Activated CD4-positive, alpha-beta memory T cell treated with anti-CD3 and anti-CD28 coated beads, Interleukin-2, amount 10 ng/mL, durations not matched to agents 7 days and 5 days (primary cell): ENCODE data around the gene CCR5AS.
"Not testable (repeated sequence)": the region's sequence is repeated elsewhere in the genome, so short reads cannot be mapped to it uniquely, and the experiment has no call there.

Experiments
- CTCF ChIA-PET: fragments of 350-600 bp; sonication (Branson Sonifier 250); formaldehyde crosslinking; loops from one replicate; lab custom pipeline; 2021; ENCODE audit warnings: antibody characterized with exemption, inconsistent platforms; lab: Charles Lee
- POLR2A ChIA-PET: fragments of 350-600 bp; sonication (Branson Sonifier 250); formaldehyde crosslinking; loops from one replicate; lab custom pipeline; 2021; ENCODE audit warnings: antibody characterized with exemption; lab: Charles Lee
- DNase-seq: peaks from one replicate; pipeline ENCODE4 v3.0.0-alpha.2; 2020
- H3K27ac Mint-ChIP-seq: one replicate; pipeline ENCODE4 v1.8.0; 2021; ENCODE audit warnings: mild to moderate bottlenecking, mixed read lengths
- H3K27me3 Mint-ChIP-seq: one replicate; pipeline ENCODE4 v1.8.0; 2021; ENCODE audit warnings: mixed read lengths
- H3K36me3 Mint-ChIP-seq: one replicate; pipeline ENCODE4 v1.8.0; 2021; ENCODE audit warnings: low read depth, mixed read lengths
- H3K4me1 Mint-ChIP-seq: one replicate; pipeline ENCODE4 v1.8.0; 2021; ENCODE audit warnings: mixed read lengths
- H3K4me3 Mint-ChIP-seq: one replicate; pipeline ENCODE4 v1.8.0; 2021; ENCODE audit warnings: mild to moderate bottlenecking, mixed read lengths
- H3K9me3 Mint-ChIP-seq: one replicate; pipeline ENCODE4 v1.8.0; 2021; ENCODE audit warnings: mixed read lengths

Gene CCR5AS

GRCh38 chr3:46440531-46441294 is 33.8 kb upstream of the CCR5AS start:
- no peaks in the 10 kb centered on the region for H3K27me3 Mint-ChIP-seq
- CTCF ChIA-PET, result no interaction called here
- DNase-seq, result peak; percentile 63
- no peaks in the 10 kb centered on the region for H3K9me3 Mint-ChIP-seq
- H3K4me1 Mint-ChIP-seq, result peaks cover 32% of the 10 kb centered on the region
- H3K36me3 Mint-ChIP-seq, result no peaks in the 10 kb centered on the region
- POLR2A ChIA-PET, result no interaction called here
- H3K4me3 Mint-ChIP-seq, result no peak overlapping the region
- no peak overlapping the region for H3K27ac Mint-ChIP-seq

GRCh38 chr3:46438831-46439230 is 32.0 kb upstream of the CCR5AS start:
- H3K4me3 Mint-ChIP-seq, result no peak overlapping the region
- H3K9me3 Mint-ChIP-seq, result no peaks in the 10 kb centered on the region
- H3K4me1 Mint-ChIP-seq, result peaks cover 23% of the 10 kb centered on the region
- POLR2A ChIA-PET, result no interaction called here
- no peak overlapping the region for H3K27ac Mint-ChIP-seq
- no peak for DNase-seq
- no peaks in the 10 kb centered on the region for H3K36me3 Mint-ChIP-seq
- CTCF ChIA-PET, result no interaction called here
- peaks cover 1% of the 10 kb centered on the region for H3K27me3 Mint-ChIP-seq

GRCh38 chr3:46435081-46435726 is 28.3 kb upstream of the CCR5AS start:
- ChIA-PET POLR2A (no interaction called here), CTCF (no interaction called here)
- no peak for DNase-seq
- Mint-ChIP-seq H3K27me3 (peaks cover 4% of the 10 kb centered on the region), H3K4me1 (peaks cover 15% of the 10 kb centered on the region), H3K4me3 (no peak overlapping the region), H3K27ac (no peak overlapping the region), H3K9me3 (peaks cover 7% of the 10 kb centered on the region), H3K36me3 (peaks cover 4% of the 10 kb centered on the region)

GRCh38 chr3:46433841-46434240 is 27.0 kb upstream of the CCR5AS start:
- H3K36me3 Mint-ChIP-seq, result peaks cover 4% of the 10 kb centered on the region
- no peak overlapping the region for H3K27ac Mint-ChIP-seq
- no peak overlapping the region for H3K4me3 Mint-ChIP-seq
- peaks cover 7% of the 10 kb centered on the region for H3K9me3 Mint-ChIP-seq
- ChIA-PET CTCF (no interaction called here), POLR2A (no interaction called here)
- H3K27me3 Mint-ChIP-seq, result peaks cover 4% of the 10 kb centered on the region
- peaks cover 12% of the 10 kb centered on the region for H3K4me1 Mint-ChIP-seq
- DNase-seq, result no peak

- CTCF ChIA-PET, H3K27me3 Mint-ChIP-seq, H3K27ac Mint-ChIP-seq, DNase-seq, H3K4me3 Mint-ChIP-seq, H3K9me3 Mint-ChIP-seq, POLR2A ChIA-PET, H3K36me3 Mint-ChIP-seq: not testable (repeated sequence)
- H3K4me1 Mint-ChIP-seq, result peaks cover 12% of the 10 kb centered on the region
Observed at GRCh38 chr3:46433118-46433517, 26.3 kb upstream of the CCR5AS start.

GRCh38 chr3:46431905-46432304 is 25.0 kb upstream of the CCR5AS start:
- POLR2A ChIA-PET, result interaction anchor here (1.3 kb wide), 1 partner anchor 25 kb away, joined by 5 read pairs; the partner anchor contains the start of genes CCR5AS and CCRL2
- CTCF ChIA-PET, DNase-seq, H3K4me3 Mint-ChIP-seq, H3K9me3 Mint-ChIP-seq, H3K27ac Mint-ChIP-seq, H3K27me3 Mint-ChIP-seq, H3K36me3 Mint-ChIP-seq: not testable (repeated sequence)
- peaks cover 14% of the 10 kb centered on the region for H3K4me1 Mint-ChIP-seq

- POLR2A ChIA-PET, result interaction anchor here (1.3 kb wide), 1 partner anchor 24 kb away, joined by 5 read pairs; the partner anchor contains the start of genes CCR5AS and CCRL2
- DNase-seq, H3K4me3 Mint-ChIP-seq, H3K9me3 Mint-ChIP-seq, H3K36me3 Mint-ChIP-seq, H3K27me3 Mint-ChIP-seq, H3K27ac Mint-ChIP-seq, CTCF ChIA-PET: not testable (repeated sequence)
- peaks cover 25% of the 10 kb centered on the region for H3K4me1 Mint-ChIP-seq
Observed at GRCh38 chr3:46430879-46431278, 24.0 kb upstream of the CCR5AS start.

- Mint-ChIP-seq H3K36me3 (peaks cover 4% of the 10 kb centered on the region), H3K4me3 (no peak overlapping the region), H3K27me3 (peaks cover 6% of the 10 kb centered on the region), H3K9me3 (peaks cover 7% of the 10 kb centered on the region), H3K4me1 (peaks cover 25% of the 10 kb centered on the region), H3K27ac (no peak overlapping the region)
- CTCF ChIA-PET, result no interaction called here
- POLR2A ChIA-PET, result interaction anchor here (1.3 kb wide), 1 partner anchor 23 kb away, joined by 3 read pairs; the partner anchor contains the start of genes CCR5AS and CCRL2
- no peak for DNase-seq
Observed at GRCh38 chr3:46429671-46430070, 22.8 kb upstream of the CCR5AS start.

GRCh38 chr3:46429250-46429649 is 22.4 kb upstream of the CCR5AS start:
- ChIA-PET CTCF (no interaction called here), POLR2A (interaction anchor here (1.3 kb wide), 1 partner anchor 22 kb away, joined by 3 read pairs; the partner anchor contains the start of genes CCR5AS and CCRL2)

GRCh38 chr3:46427916-46428833 is 21.3 kb upstream of the CCR5AS start:
- no peak overlapping the region for H3K27ac Mint-ChIP-seq
- peaks cover 6% of the 10 kb centered on the region for H3K27me3 Mint-ChIP-seq
- DNase-seq, result no peak
- H3K4me1 Mint-ChIP-seq, result peaks cover 21% of the 10 kb centered on the region
- H3K36me3 Mint-ChIP-seq, result peaks cover 4% of the 10 kb centered on the region
- CTCF ChIA-PET, result interaction anchor here (0.7 to 1.0 kb wide), 2 partner anchors 15 to 56 kb away, joined by 3 read pairs; no protein-coding TSS in a partner anchor
- POLR2A ChIA-PET, result no interaction called here
- H3K4me3 Mint-ChIP-seq, result no peak overlapping the region
- peaks cover 7% of the 10 kb centered on the region for H3K9me3 Mint-ChIP-seq

More at GRCh38 chr3:46429250-46429649, 22.4 kb upstream of the CCR5AS start:
- Mint-ChIP-seq H3K27me3 (peaks cover 6% of the 10 kb centered on the region), H3K4me3 (no peak overlapping the region), H3K27ac (no peak overlapping the region), H3K9me3 (peaks cover 7% of the 10 kb centered on the region), H3K36me3 (peaks cover 4% of the 10 kb centered on the region), H3K4me1 (peaks cover 25% of the 10 kb centered on the region)
- no peak for DNase-seq

GRCh38 chr3:46427404-46427803 is 20.5 kb upstream of the CCR5AS start:
- DNase-seq, CTCF ChIA-PET, H3K4me3 Mint-ChIP-seq, POLR2A ChIA-PET, H3K27ac Mint-ChIP-seq, H3K36me3 Mint-ChIP-seq, H3K27me3 Mint-ChIP-seq, H3K9me3 Mint-ChIP-seq: not testable (repeated sequence)
- peaks cover 14% of the 10 kb centered on the region for H3K4me1 Mint-ChIP-seq

- POLR2A ChIA-PET, CTCF ChIA-PET, H3K9me3 Mint-ChIP-seq, DNase-seq, H3K36me3 Mint-ChIP-seq, H3K27me3 Mint-ChIP-seq, H3K4me3 Mint-ChIP-seq, H3K27ac Mint-ChIP-seq: not testable (repeated sequence)
- H3K4me1 Mint-ChIP-seq, result peaks cover 14% of the 10 kb centered on the region
Observed at GRCh38 chr3:46426476-46426875, 19.6 kb upstream of the CCR5AS start.
